Measurements from ENCODE around the gene EXOC6.
A peak's percentile ranks its signal among the peaks of the same experiment; 100 is the strongest.

The EXOC6 gene

GRCh38 chr10:92868036-92868435 is 19.7 kb downstream of the EXOC6 start:
- ATAC-seq (replicated peaks; ENCODE audit: extremely low read depth, poor library complexity, severe bottlenecking), result no peak
- Mint-ChIP-seq H3K4me3 (no peak overlapping the region), H3K4me1 (peaks cover 26% of the 10 kb centered on the region), H3K27me3 (no peaks in the 10 kb centered on the region), H3K27ac (ENCODE audit: low read depth) (no peak overlapping the region), H3K36me3 (ENCODE audit: insufficient read depth) (no peaks in the 10 kb centered on the region), H3K9me3 (no peaks in the 10 kb centered on the region)
- no peak for DNase-seq (ENCODE audit: low spot score in 2 of 2)

DNA sequence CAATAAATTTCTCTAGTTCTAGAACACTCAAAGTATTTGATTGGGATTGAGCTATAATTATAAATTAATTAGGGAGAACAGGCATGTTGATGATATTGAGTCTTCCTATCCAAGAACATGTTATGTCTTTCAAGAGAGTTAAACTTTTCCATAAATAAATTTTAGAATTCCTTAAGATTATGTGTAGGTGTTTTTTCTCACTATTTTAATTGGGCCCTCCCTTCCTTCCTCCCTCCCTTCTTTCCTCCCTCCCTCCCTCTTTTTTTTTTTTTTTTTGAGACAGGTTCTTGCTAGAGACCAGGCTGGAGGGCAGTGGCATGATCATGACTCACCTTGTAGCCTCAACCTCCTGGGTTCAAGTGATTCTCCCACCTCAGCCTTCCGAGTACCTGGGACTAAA is 20.2 kb downstream of the EXOC6 start:
- Mint-ChIP-seq H3K4me1 (peaks cover 29% of the 10 kb centered on the region), H3K9me3 (no peaks in the 10 kb centered on the region), H3K36me3 (ENCODE audit: insufficient read depth) (no peaks in the 10 kb centered on the region), H3K27me3 (no peaks in the 10 kb centered on the region), H3K27ac (ENCODE audit: low read depth) (no peak overlapping the region), H3K4me3 (no peak overlapping the region)
- no peak for ATAC-seq (replicated peaks; ENCODE audit: extremely low read depth, poor library complexity, severe bottlenecking)
- no peak for DNase-seq (ENCODE audit: low spot score in 2 of 2)

- H3K36me3 Mint-ChIP-seq (ENCODE audit: insufficient read depth), result no peaks in the 10 kb centered on the region
- no peaks in the 10 kb centered on the region for H3K27me3 Mint-ChIP-seq
- H3K4me3 Mint-ChIP-seq, result no peak overlapping the region
- peaks cover 49% of the 10 kb centered on the region for H3K4me1 Mint-ChIP-seq
- no peak for DNase-seq (ENCODE audit: low spot score in 2 of 2)
- H3K27ac Mint-ChIP-seq (ENCODE audit: low read depth), result no peak overlapping the region
- H3K9me3 Mint-ChIP-seq, result no peaks in the 10 kb centered on the region
- ATAC-seq (replicated peaks; ENCODE audit: extremely low read depth, poor library complexity, severe bottlenecking), result no peak
These were observed 24.7 kb downstream of the EXOC6 start for GRCh38 chr10:92873029-92873428.

GRCh38 chr10:92876509-92877036 is 28.3 kb downstream of the EXOC6 start:
- DNase-seq (ENCODE audit: low spot score in 2 of 2), result no peak
- peak overlapping the region; percentile 32 for H3K27ac Mint-ChIP-seq (ENCODE audit: low read depth)
- H3K4me3 Mint-ChIP-seq, result no peak overlapping the region
- H3K4me1 Mint-ChIP-seq, result peaks cover 54% of the 10 kb centered on the region
- no peaks in the 10 kb centered on the region for H3K9me3 Mint-ChIP-seq
- no peak for ATAC-seq (replicated peaks; ENCODE audit: extremely low read depth, poor library complexity, severe bottlenecking)
- H3K27me3 Mint-ChIP-seq, result no peaks in the 10 kb centered on the region
- no peaks in the 10 kb centered on the region for H3K36me3 Mint-ChIP-seq (ENCODE audit: insufficient read depth)

DNA sequence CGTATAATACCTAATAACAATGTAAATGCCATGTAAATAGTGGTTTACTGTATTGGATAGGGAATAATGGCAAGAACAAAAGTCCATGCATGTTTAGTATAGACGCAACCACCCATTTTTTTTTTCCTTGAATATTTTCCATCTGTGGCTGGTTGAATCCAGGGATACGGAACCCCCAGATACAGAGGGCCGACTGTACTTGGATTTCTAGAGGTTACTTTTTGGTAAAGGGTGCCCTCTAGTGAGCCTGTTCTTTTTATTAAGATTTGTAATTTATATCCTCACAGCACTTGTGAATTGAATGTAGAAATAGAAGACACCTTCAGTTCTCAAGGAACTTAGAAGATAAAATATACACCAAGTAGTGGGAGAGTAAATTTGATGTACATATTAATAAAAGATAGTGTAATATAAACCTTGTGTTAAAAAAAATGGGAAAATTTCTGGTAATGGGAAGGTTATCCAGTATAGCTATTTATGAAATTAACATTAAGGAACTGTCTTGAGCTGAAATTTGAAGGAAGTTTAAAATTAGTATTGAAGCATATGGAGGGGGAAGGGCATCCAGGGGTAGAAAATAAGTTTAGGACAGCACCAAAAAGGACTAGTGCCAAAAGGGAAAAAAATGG is 32.0 kb downstream of the EXOC6 start:
- DNase-seq (ENCODE audit: low spot score in 2 of 2) (no peak), ATAC-seq (replicated peaks; ENCODE audit: extremely low read depth, poor library complexity, severe bottlenecking) (no peak)
- Mint-ChIP-seq H3K4me3 (no peak overlapping the region), H3K36me3 (ENCODE audit: insufficient read depth) (no peaks in the 10 kb centered on the region), H3K27me3 (no peaks in the 10 kb centered on the region), H3K4me1 (peaks cover 30% of the 10 kb centered on the region), H3K27ac (ENCODE audit: low read depth) (no peak overlapping the region), H3K9me3 (no peaks in the 10 kb centered on the region)

- H3K27me3 Mint-ChIP-seq, result no peaks in the 10 kb centered on the region
- peaks cover 30% of the 10 kb centered on the region for H3K4me1 Mint-ChIP-seq
- no peaks in the 10 kb centered on the region for H3K9me3 Mint-ChIP-seq
- no peak for DNase-seq (ENCODE audit: low spot score in 2 of 2)
- no peak overlapping the region for H3K27ac Mint-ChIP-seq (ENCODE audit: low read depth)
- H3K4me3 Mint-ChIP-seq, result no peak overlapping the region
- no peaks in the 10 kb centered on the region for H3K36me3 Mint-ChIP-seq (ENCODE audit: insufficient read depth)
- ATAC-seq (replicated peaks; ENCODE audit: extremely low read depth, poor library complexity, severe bottlenecking), result no peak
These were observed 32.6 kb downstream of the EXOC6 start for GRCh38 chr10:92880917-92881316.

- ATAC-seq (replicated peaks; ENCODE audit: extremely low read depth, poor library complexity, severe bottlenecking) (no peak), DNase-seq (ENCODE audit: low spot score in 2 of 2) (no peak)
- Mint-ChIP-seq H3K36me3 (ENCODE audit: insufficient read depth) (no peaks in the 10 kb centered on the region), H3K9me3 (no peaks in the 10 kb centered on the region), H3K27me3 (no peaks in the 10 kb centered on the region), H3K4me1 (no peaks in the 10 kb centered on the region), H3K4me3 (no peak overlapping the region), H3K27ac (ENCODE audit: low read depth) (no peak overlapping the region)
These were observed 38.1 kb downstream of the EXOC6 start for GRCh38 chr10:92886334-92886961.

DNA sequence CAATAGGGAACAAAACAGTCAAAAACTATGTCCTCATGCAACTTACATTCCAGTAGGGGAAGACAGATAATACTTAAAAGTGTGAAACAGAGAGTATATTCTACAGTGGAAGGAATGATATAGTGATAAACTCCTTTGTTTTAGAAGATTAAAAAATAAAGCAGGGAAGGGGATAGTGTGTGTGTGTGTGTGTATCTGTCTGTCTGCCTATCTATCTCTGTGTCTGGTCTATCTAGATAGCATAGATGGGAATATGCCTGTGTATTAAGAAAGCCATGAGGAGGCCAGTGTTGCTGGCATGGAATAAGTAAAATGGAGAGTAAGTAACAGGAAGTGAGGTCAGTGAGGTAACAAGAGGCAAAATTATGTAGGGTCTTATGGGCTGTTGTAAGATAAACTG is 42.2 kb downstream of the EXOC6 start:
- H3K27ac Mint-ChIP-seq (ENCODE audit: low read depth), result no peak overlapping the region
- H3K9me3 Mint-ChIP-seq, result no peaks in the 10 kb centered on the region
- H3K4me3 Mint-ChIP-seq, result no peak overlapping the region
- H3K4me1 Mint-ChIP-seq, result peaks cover 14% of the 10 kb centered on the region
- ATAC-seq (replicated peaks; ENCODE audit: extremely low read depth, poor library complexity, severe bottlenecking) (no peak), DNase-seq (ENCODE audit: low spot score in 2 of 2) (no peak)
- no peaks in the 10 kb centered on the region for H3K27me3 Mint-ChIP-seq
- H3K36me3 Mint-ChIP-seq (ENCODE audit: insufficient read depth), result peaks cover 3% of the 10 kb centered on the region

DNA sequence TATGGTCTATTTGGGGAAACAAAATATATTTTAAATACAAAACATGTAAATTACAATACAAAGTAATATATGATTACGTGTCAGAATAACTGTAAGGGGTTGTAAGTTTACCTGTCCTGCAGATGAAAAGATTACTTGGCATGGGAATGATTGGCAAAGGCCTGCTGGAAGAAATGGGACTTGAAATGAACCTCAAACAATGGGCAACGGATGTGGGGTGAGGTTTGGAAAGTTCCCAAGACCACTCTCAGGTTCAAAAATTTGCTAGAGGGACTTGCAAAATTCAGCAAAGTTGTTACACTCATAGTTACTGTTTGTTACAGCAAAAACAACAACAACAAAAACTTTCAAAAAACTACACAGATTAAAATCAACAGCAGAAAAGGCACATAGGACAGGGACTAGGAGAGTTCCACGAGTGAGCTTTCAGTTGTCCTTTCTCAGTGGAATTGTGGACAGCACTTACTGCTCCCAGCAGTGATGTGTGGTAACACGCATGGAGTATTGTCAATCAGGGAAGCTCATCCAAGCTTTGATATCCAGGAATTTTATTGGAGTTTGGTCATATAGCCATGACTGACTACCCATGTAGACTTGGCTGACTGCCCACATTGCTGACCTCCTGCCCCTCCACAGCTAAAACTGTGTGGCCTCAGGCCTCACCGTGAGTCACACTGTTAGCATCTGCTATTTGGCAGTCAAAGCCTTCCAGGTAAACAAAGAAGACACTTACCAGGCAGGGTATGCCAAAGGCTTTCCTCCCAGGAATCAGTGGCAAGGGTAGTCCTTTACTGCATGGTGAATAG is 43.8 kb downstream of the EXOC6 start:
- ATAC-seq (replicated peaks; ENCODE audit: extremely low read depth, poor library complexity, severe bottlenecking) (no peak), DNase-seq (ENCODE audit: low spot score in 2 of 2) (no peak)

GRCh38 chr10:92892691-92893054 is 44.4 kb downstream of the EXOC6 start:
- no peak for DNase-seq (ENCODE audit: low spot score in 2 of 2)

More for the DNA sequence above, 43.8 kb downstream of the EXOC6 start:
- Mint-ChIP-seq H3K27me3 (no peaks in the 10 kb centered on the region), H3K27ac (ENCODE audit: low read depth) (no peak overlapping the region), H3K4me1 (peaks cover 14% of the 10 kb centered on the region), H3K4me3 (no peak overlapping the region), H3K9me3 (no peaks in the 10 kb centered on the region), H3K36me3 (ENCODE audit: insufficient read depth) (peaks cover 3% of the 10 kb centered on the region)

DNA sequence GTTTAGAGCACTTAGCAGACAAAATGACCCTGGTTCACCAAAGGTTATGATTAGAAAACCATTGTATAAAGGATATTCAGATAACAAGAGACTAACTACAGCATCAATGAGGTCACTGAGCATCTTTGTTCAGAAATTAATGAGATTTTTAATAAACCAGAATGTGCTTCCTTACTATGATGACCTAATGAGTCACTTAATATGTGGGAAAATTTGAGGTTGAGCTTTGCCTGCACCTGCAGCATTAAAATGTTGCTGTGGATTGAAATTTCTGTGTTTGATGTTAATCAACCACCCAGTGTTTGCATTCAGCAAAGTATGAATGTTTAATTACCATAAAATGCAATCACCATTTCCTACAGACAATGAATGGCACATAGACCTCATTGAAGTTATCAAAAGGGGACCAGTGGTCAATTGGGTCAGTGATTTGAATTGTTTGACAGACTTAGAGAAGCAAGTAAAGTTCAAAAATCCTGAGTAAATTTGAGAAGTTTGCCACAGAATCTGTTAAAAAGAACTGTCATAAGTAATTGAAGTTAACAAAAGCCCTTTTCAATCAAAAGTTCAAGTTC is 45.8 kb downstream of the EXOC6 start:
- DNase-seq (ENCODE audit: low spot score in 2 of 2), result no peak
- no peak for ATAC-seq (replicated peaks; ENCODE audit: extremely low read depth, poor library complexity, severe bottlenecking)
- no peaks in the 10 kb centered on the region for H3K9me3 Mint-ChIP-seq
- H3K4me1 Mint-ChIP-seq, result peaks cover 14% of the 10 kb centered on the region
- H3K36me3 Mint-ChIP-seq (ENCODE audit: insufficient read depth), result peaks cover 4% of the 10 kb centered on the region
- H3K4me3 Mint-ChIP-seq, result no peak overlapping the region
- H3K27ac Mint-ChIP-seq (ENCODE audit: low read depth), result no peak overlapping the region
- H3K27me3 Mint-ChIP-seq, result no peaks in the 10 kb centered on the region

More at GRCh38 chr10:92892691-92893054, 44.4 kb downstream of the EXOC6 start:
- H3K27me3 Mint-ChIP-seq, result no peaks in the 10 kb centered on the region
- H3K4me1 Mint-ChIP-seq, result peaks cover 14% of the 10 kb centered on the region
- H3K9me3 Mint-ChIP-seq, result no peaks in the 10 kb centered on the region
- no peak overlapping the region for H3K4me3 Mint-ChIP-seq
- no peak overlapping the region for H3K27ac Mint-ChIP-seq (ENCODE audit: low read depth)
- peaks cover 4% of the 10 kb centered on the region for H3K36me3 Mint-ChIP-seq (ENCODE audit: insufficient read depth)
- ATAC-seq (replicated peaks; ENCODE audit: extremely low read depth, poor library complexity, severe bottlenecking), result no peak

DNA sequence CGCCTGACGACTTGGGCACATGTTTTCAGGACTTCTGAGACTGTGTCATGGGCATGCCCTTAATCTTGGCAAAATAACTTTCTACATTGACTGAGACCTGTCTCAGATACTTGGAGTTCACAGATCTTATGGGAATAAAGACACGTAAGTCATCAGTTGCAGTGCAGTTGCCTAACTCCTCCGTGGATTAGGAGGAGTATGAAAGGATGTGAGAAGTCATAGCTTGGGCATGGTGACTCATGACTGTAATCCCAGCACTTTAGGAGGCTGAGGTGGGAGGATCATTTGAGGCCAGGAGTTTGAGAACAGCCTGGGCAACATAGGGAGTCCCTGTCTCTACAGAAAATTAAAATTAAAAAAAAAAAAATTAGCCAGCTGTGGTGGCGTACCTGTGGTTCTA is 49.6 kb downstream of the EXOC6 start:
- Mint-ChIP-seq H3K27me3 (no peaks in the 10 kb centered on the region), H3K4me1 (peaks cover 22% of the 10 kb centered on the region), H3K9me3 (no peaks in the 10 kb centered on the region), H3K27ac (ENCODE audit: low read depth) (no peak overlapping the region), H3K36me3 (ENCODE audit: insufficient read depth) (peaks cover 5% of the 10 kb centered on the region), H3K4me3 (no peak overlapping the region)
- ATAC-seq (replicated peaks; ENCODE audit: extremely low read depth, poor library complexity, severe bottlenecking), result no peak
- no peak for DNase-seq (ENCODE audit: low spot score in 2 of 2)

Measured in central memory CD8-positive, alpha-beta T cell (primary cell).